Measurements from ENCODE around the gene MRPS25.

MRPS25 gene

DNA sequence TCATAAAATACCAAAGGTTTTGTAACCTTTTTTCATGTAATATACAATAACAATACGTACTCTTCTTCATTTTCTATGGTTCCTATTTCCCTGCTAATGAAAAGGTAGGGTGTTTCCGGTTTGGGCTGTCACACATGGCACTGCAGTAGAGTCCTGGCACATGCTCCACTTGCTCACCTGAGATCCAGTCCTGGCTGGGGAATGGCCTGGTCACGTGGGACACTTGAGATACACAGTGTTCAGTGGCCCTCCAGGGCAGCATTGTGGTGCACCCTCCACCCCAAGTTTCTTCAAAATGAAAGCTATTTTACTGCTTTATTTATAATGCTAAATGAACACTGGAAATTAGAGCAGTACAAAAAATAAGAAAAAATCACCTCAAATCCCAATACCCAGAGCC lies 23.2 kb downstream of the MRPS25 start:
- DNase-seq, result no peak
- Histone ChIP-seq H3K9ac (ENCODE audit: low read length) (no peak overlapping the region), H3K79me2 (ENCODE audit: low read length) (peaks cover 37% of the 10 kb centered on the region; the same call in 1 of the 2 replicates), H3K9me3 (replicated peaks; ENCODE audit: insufficient read depth, low read length) (no peaks in the 10 kb centered on the region), H3F3A (ENCODE audit: insufficient read depth, low read length) (peaks cover 15% of the 10 kb centered on the region), H3K4me3 (ENCODE audit: low read length) (no peak overlapping the region), H3K9me2 (replicated peaks; ENCODE audit: insufficient read depth, low read length) (no peaks in the 10 kb centered on the region), H3K27ac (ENCODE audit: low read length) (no peak overlapping the region), H4K20me1 (ENCODE audit: insufficient read depth, low read length) (no peaks in the 10 kb centered on the region), H3K27me3 (replicated peaks; ENCODE audit: insufficient read depth, low read length) (no peaks in the 10 kb centered on the region), H3K36me3 (replicated peaks; ENCODE audit: insufficient read depth, low read length) (peaks cover 12% of the 10 kb centered on the region; the same call in 1 of the 2 replicates), H3K4me1 (ENCODE audit: low read length) (peaks cover 19% of the 10 kb centered on the region), H3K4me2 (ENCODE audit: low read depth, low read length) (no peak overlapping the region), H2AFZ (ENCODE audit: low read length) (no peak overlapping the region)
- TF ChIP-seq EZH2phosphoT487 (IDR thresholded peaks at IDR 0.05; ENCODE audit: low read length) (no peak), EZH2 (optimal IDR thresholded peaks at IDR 0.05; ENCODE audit: low read depth, low read length) (no peak)
- TF ChIP-seq, protein P1, sequence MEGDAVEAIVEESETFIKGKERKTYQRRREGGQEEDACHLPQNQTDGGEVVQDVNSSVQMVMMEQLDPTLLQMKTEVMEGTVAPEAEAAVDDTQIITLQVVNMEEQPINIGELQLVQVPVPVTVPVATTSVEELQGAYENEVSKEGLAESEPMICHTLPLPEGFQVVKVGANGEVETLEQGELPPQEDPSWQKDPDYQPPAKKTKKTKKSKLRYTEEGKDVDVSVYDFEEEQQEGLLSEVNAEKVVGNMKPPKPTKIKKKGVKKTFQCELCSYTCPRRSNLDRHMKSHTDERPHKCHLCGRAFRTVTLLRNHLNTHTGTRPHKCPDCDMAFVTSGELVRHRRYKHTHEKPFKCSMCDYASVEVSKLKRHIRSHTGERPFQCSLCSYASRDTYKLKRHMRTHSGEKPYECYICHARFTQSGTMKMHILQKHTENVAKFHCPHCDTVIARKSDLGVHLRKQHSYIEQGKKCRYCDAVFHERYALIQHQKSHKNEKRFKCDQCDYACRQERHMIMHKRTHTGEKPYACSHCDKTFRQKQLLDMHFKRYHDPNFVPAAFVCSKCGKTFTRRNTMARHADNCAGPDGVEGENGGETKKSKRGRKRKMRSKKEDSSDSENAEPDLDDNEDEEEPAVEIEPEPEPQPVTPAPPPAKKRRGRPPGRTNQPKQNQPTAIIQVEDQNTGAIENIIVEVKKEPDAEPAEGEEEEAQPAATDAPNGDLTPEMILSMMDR (IDR thresholded peaks at IDR 0.05; ENCODE audit: low read length), result no peak

DNA sequence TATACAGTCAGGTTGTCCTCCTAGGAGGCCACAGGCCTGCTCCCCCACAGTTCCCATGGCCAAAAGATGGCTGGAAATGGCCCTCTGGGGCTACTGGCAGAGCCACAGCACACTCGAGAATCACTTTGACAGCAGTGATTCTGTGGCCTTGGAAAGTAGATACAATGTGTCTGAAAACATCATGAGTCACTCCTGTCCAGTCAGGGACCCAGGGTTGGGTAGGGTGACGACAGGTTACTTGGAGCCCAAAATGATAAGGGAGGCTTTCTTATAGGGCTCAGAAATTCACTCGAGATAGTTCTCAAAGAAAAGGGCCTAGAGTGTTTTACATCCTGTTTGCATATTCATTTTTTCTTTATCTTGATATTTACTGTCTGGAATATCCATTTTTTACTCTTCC lies 24.3 kb downstream of the MRPS25 start:
- no peak overlapping the region for H2AFZ ChIP-seq (ENCODE audit: low read length)
- H3K4me1 ChIP-seq (ENCODE audit: low read length), result peaks cover 11% of the 10 kb centered on the region
- no peak overlapping the region for H3K27ac ChIP-seq (ENCODE audit: low read length)
- no peak overlapping the region for H3K9ac ChIP-seq (ENCODE audit: low read length)
- no peaks in the 10 kb centered on the region for H3K9me2 ChIP-seq (replicated peaks; ENCODE audit: insufficient read depth, low read length)
- H3F3A ChIP-seq (ENCODE audit: insufficient read depth, low read length), result peaks cover 15% of the 10 kb centered on the region
- no peak for TF ChIP-seq EZH2phosphoT487 (IDR thresholded peaks at IDR 0.05; ENCODE audit: low read length)
- TF ChIP-seq, protein P1 (IDR thresholded peaks at IDR 0.05; ENCODE audit: low read length), result no peak
- no peak for TF ChIP-seq EZH2 (optimal IDR thresholded peaks at IDR 0.05; ENCODE audit: low read depth, low read length)
- no peak overlapping the region for H3K4me3 ChIP-seq (ENCODE audit: low read length)
- H4K20me1 ChIP-seq (ENCODE audit: insufficient read depth, low read length), result no peaks in the 10 kb centered on the region
- peaks cover 7% of the 10 kb centered on the region; the same call in 1 of the 2 replicates for H3K36me3 ChIP-seq (replicated peaks; ENCODE audit: insufficient read depth, low read length)
- H3K79me2 ChIP-seq (ENCODE audit: low read length), result peaks cover 28% of the 10 kb centered on the region; the same call in 1 of the 2 replicates
- no peak overlapping the region for H3K4me2 ChIP-seq (ENCODE audit: low read depth, low read length)
- H3K9me3 ChIP-seq (replicated peaks; ENCODE audit: insufficient read depth, low read length), result no peaks in the 10 kb centered on the region
- no peak for DNase-seq
- H3K27me3 ChIP-seq (replicated peaks; ENCODE audit: insufficient read depth, low read length), result no peaks in the 10 kb centered on the region

DNA sequence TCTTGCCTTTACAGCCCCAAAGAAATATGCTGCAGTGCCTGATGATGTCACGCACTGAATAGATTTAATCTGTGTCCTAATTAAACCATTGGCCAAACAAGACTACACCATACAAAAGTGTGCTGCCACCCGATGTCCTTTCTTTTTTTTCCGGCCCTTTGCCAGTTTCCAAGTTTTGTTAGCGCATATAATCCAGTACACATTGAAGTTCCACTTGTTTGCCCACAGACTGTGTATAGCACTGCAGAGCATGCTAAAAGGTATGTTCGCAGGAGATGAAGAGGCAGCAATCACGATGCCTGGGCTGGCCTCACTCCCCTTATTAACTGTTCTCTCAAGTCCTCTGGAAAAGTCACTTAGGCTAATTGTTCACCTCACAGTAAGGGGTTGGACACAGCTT lies 26.8 kb downstream of the MRPS25 start:
- H4K20me1 ChIP-seq (ENCODE audit: insufficient read depth, low read length), result no peaks in the 10 kb centered on the region
- DNase-seq, result no peak
- peaks cover 8% of the 10 kb centered on the region; the same call in 1 of the 2 replicates for H3K79me2 ChIP-seq (ENCODE audit: low read length)
- H3K9me2 ChIP-seq (replicated peaks; ENCODE audit: insufficient read depth, low read length), result no peaks in the 10 kb centered on the region
- no peaks in the 10 kb centered on the region for H3K4me1 ChIP-seq (ENCODE audit: low read length)
- no peak overlapping the region for H3K9ac ChIP-seq (ENCODE audit: low read length)
- H3K9me3 ChIP-seq (replicated peaks; ENCODE audit: insufficient read depth, low read length), result no peaks in the 10 kb centered on the region
- 0 out of 2 replicates have a peak, but pooled peaks cover 4% of the 10 kb centered on the region for H3K36me3 ChIP-seq (replicated peaks; ENCODE audit: insufficient read depth, low read length)
- no peak overlapping the region for H2AFZ ChIP-seq (ENCODE audit: low read length)
- no peak overlapping the region for H3K4me2 ChIP-seq (ENCODE audit: low read depth, low read length)
- H3F3A ChIP-seq (ENCODE audit: insufficient read depth, low read length), result no peaks in the 10 kb centered on the region
- no peaks in the 10 kb centered on the region for H3K27me3 ChIP-seq (replicated peaks; ENCODE audit: insufficient read depth, low read length)
- TF ChIP-seq, protein P1 (IDR thresholded peaks at IDR 0.05; ENCODE audit: low read length), result no peak
- no peak for TF ChIP-seq EZH2phosphoT487 (IDR thresholded peaks at IDR 0.05; ENCODE audit: low read length)
- TF ChIP-seq EZH2 (optimal IDR thresholded peaks at IDR 0.05; ENCODE audit: low read depth, low read length), result no peak
- no peak overlapping the region for H3K27ac ChIP-seq (ENCODE audit: low read length)
- no peak overlapping the region for H3K4me3 ChIP-seq (ENCODE audit: low read length)

Measured in MM.1S (cell line).